ENCODE results near the gene SH3TC1.

SH3TC1 gene

GRCh38 chr4:8164194-8164565 lies 34.9 kb upstream of the SH3TC1 start:
- ATAC-seq = no peak

DNA sequence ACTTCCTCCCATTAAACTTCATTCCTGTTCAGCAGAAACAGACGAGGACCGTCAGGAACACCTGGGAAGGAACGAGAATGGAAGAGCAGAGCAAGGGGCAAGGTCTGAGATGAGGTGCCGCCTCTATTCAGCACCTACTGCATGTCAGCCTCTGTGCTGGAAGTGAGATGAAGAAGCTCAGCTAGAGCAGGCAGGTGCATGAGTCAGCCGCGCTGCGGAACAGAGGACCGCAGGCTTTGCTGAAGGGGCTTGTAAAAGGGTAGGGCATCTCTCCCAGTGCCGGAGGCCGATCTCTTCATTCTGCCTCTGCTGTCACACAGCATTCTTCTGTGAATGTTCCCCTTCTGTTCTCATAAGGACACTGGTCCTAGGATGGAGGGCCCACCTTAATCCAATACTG lies 34.4 kb upstream of the SH3TC1 start:
- ATAC-seq = no peak

DNA sequence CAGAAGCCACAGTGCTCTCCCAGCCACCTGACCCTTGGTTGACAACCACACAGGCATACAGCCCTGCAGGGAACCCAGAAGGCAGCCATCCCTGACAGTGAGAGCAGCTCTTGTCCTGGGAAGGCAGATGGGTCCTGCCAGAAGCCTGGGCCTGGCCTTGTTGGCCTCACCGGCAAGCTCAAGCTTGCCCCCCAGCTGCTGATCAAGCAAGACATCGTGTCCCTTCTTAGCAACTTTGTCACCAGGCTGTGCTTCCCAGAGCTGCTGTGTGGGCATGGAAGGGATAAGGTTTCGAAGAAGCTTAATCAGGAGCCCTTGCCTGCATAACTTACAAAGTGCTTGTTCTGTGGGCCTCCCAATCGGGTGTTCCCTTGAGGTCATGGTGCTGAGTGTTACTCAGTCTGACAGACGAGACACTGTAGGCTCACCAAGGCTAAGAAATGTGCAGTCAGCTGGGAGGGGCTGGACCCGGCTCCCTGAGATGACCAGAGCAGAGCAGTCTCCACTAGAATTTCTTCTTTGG lies 33.7 kb upstream of the SH3TC1 start:
- ATAC-seq = no peak

- ATAC-seq = no peak
Observed at GRCh38 chr4:8167291-8167690, 31.8 kb upstream of the SH3TC1 start.

DNA sequence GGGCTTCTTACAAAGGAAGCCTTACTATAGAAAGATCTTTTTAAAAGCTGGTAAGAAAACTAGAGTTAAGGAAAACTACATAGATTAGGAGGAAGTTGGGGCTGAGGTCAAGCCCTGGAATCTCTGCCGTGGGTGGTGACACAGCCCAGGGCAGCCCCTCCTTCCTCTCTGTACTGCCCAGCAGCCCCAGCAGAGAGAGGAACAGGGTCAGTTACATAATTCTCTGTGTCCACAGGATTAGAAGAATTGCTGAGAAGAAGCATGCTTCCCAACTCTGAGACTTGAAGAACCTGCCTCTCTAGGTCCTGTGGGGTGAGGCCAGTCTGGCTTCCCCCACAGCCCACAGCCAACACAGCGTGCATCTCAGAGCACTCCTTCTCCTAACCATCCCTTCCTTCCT lies 31.3 kb upstream of the SH3TC1 start:
- ATAC-seq = no peak

DNA sequence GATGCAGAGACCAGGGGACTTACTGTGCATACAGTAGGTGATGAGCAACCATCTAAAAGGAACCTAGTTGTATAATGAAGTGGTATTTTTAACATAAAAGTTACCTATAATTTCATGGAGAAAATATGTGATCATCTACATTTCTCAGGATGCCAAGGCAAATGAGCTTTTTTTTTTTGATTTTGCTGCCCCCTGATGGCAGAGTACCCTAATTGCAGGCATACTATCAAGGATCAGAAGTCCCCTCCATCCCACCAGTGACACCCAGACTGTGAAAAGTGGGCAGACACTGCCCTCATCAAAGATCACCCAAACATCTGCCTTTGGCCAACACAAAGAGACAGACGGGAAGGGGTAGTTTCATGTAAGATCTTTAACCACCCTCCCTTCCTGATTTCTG lies 30.9 kb upstream of the SH3TC1 start:
- no peak for ATAC-seq

- no peak for ATAC-seq
Observed at GRCh38 chr4:8168832-8169598, 30.1 kb upstream of the SH3TC1 start.

DNA sequence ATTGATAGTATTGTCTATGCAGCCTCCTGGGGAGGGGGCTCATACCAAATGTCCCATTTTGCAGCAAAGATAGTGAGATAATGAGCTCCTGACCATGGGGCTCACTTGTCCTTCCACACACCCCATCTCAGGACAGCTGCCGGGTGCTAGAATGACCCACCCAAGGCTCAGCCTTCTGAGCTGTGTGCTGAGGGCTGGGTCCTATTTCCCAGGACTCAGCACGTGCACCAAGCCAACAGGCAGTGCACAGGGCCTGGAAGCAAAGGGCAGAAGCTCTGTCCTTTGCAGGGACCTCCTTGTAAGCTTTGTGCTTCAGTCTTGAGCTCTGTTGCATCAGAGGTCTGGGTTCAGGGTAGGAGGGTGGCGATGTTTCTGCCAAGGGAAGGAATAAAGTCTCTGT lies 29.3 kb upstream of the SH3TC1 start:
- ATAC-seq = no peak

DNA sequence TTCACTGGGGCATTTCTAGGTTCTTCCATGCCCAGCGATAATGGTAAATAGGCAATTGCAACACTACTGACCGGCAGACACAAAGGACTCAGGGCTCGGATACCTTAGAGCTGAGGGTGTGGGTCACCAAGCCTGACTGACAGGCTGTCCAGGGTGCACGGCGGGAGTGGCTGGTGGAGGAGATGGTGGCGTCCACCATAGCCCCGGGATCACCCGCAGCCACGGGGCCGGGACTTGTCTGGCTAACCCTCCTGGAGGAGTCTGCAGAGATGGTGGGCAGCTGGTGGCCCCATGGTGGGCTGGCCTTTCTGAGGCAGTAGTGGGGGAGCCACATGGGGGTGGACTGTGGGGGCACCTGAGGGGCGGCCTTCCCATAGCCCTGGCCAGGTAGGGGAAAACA lies 28.7 kb upstream of the SH3TC1 start:
- ATAC-seq = no peak

DNA sequence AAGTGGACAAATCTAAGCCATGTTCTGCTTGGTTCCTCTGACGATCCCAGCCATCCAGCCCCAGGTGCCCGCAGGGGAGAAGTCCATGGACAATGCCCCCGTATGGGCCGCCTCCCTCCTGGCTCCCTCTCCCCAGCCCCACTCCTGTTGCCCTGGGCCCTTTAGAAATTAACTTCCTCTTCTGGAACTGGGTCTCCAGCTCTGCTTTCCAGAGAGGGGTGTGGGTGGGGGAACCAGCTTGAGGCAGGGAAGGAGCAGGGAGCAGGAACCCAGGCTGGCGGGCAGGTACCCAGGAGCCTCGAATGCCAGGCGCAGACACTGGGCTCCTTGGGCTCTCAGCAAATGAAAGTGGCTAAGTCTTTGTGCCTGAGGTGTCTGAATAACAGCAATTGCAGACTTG lies 27.8 kb upstream of the SH3TC1 start:
- ATAC-seq = no peak

DNA sequence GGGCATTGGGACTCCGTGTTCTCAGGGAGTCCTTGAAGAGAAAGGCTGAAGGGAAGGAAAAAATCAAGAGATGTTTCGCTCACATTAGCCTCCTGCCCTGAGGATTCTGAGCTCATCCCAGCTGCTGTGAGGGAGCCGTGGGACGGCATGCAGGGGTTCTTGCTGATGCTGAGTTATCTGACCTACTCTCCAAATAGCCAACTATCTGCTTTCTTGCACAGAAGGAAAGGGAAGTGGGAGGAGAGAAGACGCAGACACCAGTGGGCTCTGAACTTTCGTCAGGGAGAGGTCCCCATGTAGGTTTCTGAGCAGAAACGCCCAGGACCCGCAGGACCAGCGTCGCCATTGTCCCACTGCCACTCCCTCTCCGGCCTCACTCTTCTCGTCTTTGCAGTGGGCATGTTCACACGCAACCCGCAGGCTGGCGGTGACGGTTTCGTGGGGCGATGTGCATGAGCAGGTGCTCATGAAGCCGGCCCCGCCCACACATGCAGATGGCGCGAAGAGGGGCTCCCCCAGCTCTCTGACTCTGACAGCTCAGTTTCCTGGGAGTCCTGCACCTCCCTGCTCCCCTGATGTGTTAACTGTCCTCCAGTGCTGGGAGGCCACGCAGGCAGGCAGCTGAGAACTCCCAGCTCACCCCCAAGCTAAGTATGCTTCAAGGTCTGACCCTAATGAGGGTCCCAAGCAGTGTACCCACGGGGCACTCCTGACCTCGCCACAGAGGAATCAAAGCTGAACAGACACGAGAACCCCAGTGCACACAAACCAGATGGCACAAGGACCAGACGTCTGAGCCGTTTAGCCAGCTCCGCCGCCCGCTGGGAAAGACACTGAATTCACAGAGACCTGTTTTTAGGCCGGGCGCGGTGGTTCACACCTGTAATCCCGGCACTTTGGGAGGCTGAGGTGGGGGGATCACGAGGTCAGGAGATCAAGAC lies 26.8 kb upstream of the SH3TC1 start:
- peak; percentile 82 to 93 for ATAC-seq

DNA sequence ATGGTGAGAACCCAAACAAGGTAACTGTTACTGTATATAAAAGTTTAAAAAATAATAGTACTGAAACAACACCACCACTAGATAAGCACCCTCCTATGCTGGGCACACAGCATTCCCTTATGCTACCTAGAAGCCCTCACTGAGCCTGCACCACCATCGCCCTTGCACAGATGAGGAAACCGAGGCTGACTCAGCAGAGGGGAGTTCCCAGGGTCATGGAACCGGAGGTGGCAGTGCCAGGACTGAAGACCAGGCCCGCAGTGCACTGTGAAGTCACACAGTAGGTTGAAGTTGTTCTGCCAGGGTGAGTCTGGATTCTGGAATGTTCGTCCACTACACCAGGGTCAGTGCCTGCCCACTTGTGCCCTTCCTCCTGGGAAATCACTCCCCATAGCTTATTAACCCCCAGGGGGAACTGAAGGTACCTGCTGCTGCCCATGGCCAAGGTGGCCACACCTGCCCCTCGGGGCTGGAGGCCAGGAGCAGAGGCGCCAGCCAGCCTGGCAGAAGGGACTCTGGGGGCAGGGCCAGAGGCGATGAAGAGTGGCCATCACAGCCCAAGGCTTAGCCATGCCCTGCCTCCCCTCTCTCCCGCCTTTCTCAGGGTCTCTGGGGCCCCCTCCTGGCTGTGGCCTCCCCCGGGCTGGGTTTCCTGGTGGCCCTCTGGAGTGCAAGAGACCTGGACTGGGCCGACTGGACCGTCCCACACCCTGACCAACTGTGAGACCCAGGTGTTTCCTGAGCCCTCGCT lies 25.4 kb upstream of the SH3TC1 start:
- ATAC-seq = no peak

- no peak for ATAC-seq
Observed at GRCh38 chr4:8174970-8175369, 24.1 kb upstream of the SH3TC1 start.

DNA sequence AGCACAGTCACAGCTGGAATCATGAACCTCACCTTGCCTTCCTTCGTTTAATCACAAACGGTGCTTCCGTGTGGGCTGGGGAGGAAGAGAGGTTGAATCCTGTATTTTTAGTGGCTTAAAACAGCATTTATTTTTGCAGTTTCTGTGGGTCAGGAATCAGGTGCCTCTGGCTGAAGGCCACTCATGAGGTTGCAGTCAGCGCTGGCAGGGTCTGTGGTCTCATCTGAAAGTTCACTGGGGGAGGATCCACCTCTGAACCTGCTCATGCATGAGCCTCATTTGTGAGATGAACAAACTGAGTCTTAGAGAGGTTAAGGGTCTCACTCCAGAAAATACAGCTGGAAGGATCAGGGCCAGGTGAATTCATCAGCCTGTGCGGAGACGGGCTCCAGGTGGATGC lies 23.4 kb upstream of the SH3TC1 start:
- no peak for ATAC-seq

- ATAC-seq = peak; percentile 50 to 61
Observed at GRCh38 chr4:8176547-8177399, 22.3 kb upstream of the SH3TC1 start.

DNA sequence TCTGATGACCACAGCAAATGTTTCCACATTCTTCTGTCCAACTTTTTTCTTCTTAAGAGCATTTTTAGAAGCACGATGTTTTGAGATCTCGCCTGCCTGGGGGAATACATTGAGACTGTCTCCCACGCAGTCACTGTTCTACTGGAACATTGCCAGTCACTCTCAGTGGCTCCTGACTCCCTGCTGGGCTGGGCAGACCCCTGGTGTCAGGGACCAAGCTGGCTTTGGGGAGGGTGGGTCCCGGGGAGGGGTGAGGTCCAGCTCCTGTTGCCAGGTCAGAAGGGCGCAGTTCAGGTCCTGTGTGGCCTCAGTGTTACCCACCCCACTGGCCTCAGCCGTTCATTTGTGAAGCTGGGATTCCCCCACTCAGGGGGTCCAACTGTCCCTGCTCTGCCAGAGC lies 21.5 kb upstream of the SH3TC1 start:
- no peak for ATAC-seq

- ATAC-seq = no peak
Observed at GRCh38 chr4:8177956-8178355, 21.1 kb upstream of the SH3TC1 start.

DNA sequence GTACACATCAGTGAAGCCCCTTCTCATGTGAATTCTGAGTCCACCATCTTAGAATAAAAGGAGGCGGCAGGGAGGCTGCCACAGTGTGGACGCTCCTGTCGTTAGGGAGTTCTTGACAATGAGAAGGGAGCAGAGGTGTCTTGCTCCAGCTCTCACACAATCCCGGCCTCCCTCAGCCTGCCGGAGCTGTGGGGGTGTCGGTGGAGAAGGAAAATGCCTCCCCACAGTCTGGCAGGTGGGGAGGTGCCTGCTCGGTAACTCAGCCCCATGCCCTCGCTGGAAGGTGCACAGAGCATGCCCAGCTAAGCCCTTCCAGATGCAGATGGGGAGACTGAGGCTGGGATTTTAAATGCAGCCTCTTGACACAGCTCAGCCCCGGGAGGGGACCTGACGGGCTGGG lies 20.0 kb upstream of the SH3TC1 start:
- ATAC-seq = no peak

- ATAC-seq = no peak
Observed at GRCh38 chr4:8179771-8180170, 19.3 kb upstream of the SH3TC1 start.

DNA sequence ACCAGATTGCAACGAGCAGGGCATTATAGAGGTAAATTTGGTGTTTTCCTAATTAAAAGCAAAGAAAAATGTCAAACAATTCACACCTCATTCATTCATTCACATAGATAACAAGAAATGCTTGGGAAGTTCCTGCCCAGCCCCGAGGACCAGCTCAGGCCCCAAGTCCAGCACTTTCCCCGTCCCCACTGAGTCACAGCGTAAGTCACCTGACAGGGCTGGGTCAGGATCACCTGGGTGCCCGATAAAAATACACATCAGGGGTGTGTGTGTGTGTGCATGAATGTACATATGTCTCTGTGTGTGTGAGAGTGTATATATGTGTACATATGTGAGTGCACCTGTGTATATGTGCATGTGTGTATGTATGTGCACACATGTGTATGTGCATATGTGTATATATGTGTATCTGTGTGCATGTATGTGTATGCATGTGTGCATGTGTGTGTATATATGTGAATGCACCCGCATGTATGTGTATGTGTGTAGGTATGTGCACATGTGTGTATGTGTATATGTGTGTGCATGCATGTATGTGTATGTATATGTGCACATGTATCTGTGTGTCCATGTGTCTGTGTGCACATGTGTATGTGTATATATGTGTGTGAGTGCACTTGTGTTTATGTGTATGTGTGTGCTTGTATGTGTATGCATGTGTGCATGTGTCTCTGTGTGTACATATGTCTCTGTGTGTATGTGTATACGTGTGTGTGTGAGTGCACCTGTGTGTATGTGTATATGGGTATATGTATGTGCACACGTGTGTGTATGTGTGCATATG lies 18.6 kb upstream of the SH3TC1 start:
- no peak for ATAC-seq

GRCh38 chr4:8181119-8181518 lies 18.0 kb upstream of the SH3TC1 start:
- ATAC-seq = no peak

Data from activated CD4-positive, CD25-positive, alpha-beta regulatory T cell treated with anti-CD3 and anti-CD28 coated beads, Interleukin-2, amount 50 U/mL, for 24 hours (primary cell).